ENCODE measurements around the gene PCBP4. TPM values are rescaled to one million over a fixed set of nuclear protein-coding genes. Genes with fewer than 3 reads are reported as not detected.

The PCBP4 gene
- total and polyA plus RNA-seq, 9 donors, result 48.0 to 91.3 (median 71.4) TPM

GRCh38 chr3:51963951-51964451, 3.3 kb downstream of the PCBP4 start:
- H3K4me1 ChIP-seq (ENCODE audit: control insufficient read depth, insufficient read depth, low read length), result peaks cover 68% of the 10 kb centered on the region

GRCh38 chr3:51962854-51963530, 4.3 kb downstream of the PCBP4 start:
- Histone ChIP-seq H3K9me3 (replicated peaks; ENCODE audit: control insufficient read depth, low read depth, low read length) (no peaks in the 10 kb centered on the region), H3K4me3 (ENCODE audit: low read length) (no peak overlapping the region), H3K4me1 (ENCODE audit: control insufficient read depth, insufficient read depth, low read length) (peaks cover 58% of the 10 kb centered on the region), H3K27ac (ENCODE audit: low read length) (peak overlapping the region; percentile 4), H3K27me3 (ENCODE audit: control insufficient read depth, insufficient read depth, low read length) (no peaks in the 10 kb centered on the region), H3K36me3 (ENCODE audit: control insufficient read depth, insufficient read depth, low read length) (peaks cover 36% of the 10 kb centered on the region)
- 39% methylated on average over 4 of the region's 6 CpGs for WGBS (ENCODE audit: insufficient coverage)
- peak; percentile 77 for DNase-seq

More at GRCh38 chr3:51963951-51964451, 3.3 kb downstream of the PCBP4 start:
- H3K36me3 ChIP-seq (ENCODE audit: control insufficient read depth, insufficient read depth, low read length), result peaks cover 25% of the 10 kb centered on the region
- no peak overlapping the region for H3K4me3 ChIP-seq (ENCODE audit: low read length)
- DNase-seq, result peak; percentile 86
- WGBS (ENCODE audit: insufficient coverage), result 43% methylated on average over 7 of the region's 12 CpGs
- H3K27ac ChIP-seq (ENCODE audit: low read length), result peak overlapping the region; percentile 60
- no peaks in the 10 kb centered on the region for H3K9me3 ChIP-seq (replicated peaks; ENCODE audit: control insufficient read depth, low read depth, low read length)
- H3K27me3 ChIP-seq (ENCODE audit: control insufficient read depth, insufficient read depth, low read length), result no peaks in the 10 kb centered on the region

GRCh38 chr3:51961602-51962569, 5.4 kb downstream of the PCBP4 start:
- H3K27me3 ChIP-seq (ENCODE audit: control insufficient read depth, insufficient read depth, low read length), result no peaks in the 10 kb centered on the region
- peaks cover 58% of the 10 kb centered on the region for H3K4me1 ChIP-seq (ENCODE audit: control insufficient read depth, insufficient read depth, low read length)
- no peak overlapping the region for H3K27ac ChIP-seq (ENCODE audit: low read length)
- H3K4me3 ChIP-seq (ENCODE audit: low read length), result no peak overlapping the region
- no peaks in the 10 kb centered on the region for H3K9me3 ChIP-seq (replicated peaks; ENCODE audit: control insufficient read depth, low read depth, low read length)
- 45% methylated on average over 3 of the region's 9 CpGs for WGBS (ENCODE audit: insufficient coverage)
- peaks cover 45% of the 10 kb centered on the region for H3K36me3 ChIP-seq (ENCODE audit: control insufficient read depth, insufficient read depth, low read length)
- no peak for DNase-seq

GRCh38 chr3:51961011-51961410, 6.2 kb downstream of the PCBP4 start:
- WGBS (ENCODE audit: insufficient coverage), result 87% methylated on average over 18 of the region's 18 CpGs
- no peak overlapping the region for H3K27ac ChIP-seq (ENCODE audit: low read length)

GRCh38 chr3:51960386-51960785, 6.9 kb downstream of the PCBP4 start:
- H3K4me1 ChIP-seq (ENCODE audit: control insufficient read depth, insufficient read depth, low read length), result peaks cover 55% of the 10 kb centered on the region
- H3K4me3 ChIP-seq (ENCODE audit: low read length), result no peak overlapping the region
- no peak for DNase-seq
- peaks cover 2% of the 10 kb centered on the region for H3K27me3 ChIP-seq (ENCODE audit: control insufficient read depth, insufficient read depth, low read length)
- H3K36me3 ChIP-seq (ENCODE audit: control insufficient read depth, insufficient read depth, low read length), result peaks cover 45% of the 10 kb centered on the region
- H3K27ac ChIP-seq (ENCODE audit: low read length), result no peak overlapping the region
- WGBS (ENCODE audit: insufficient coverage), result 81% methylated on average over 6 of the region's 10 CpGs
- no peaks in the 10 kb centered on the region for H3K9me3 ChIP-seq (replicated peaks; ENCODE audit: control insufficient read depth, low read depth, low read length)

More at GRCh38 chr3:51961011-51961410, 6.2 kb downstream of the PCBP4 start:
- Histone ChIP-seq H3K9me3 (replicated peaks; ENCODE audit: control insufficient read depth, low read depth, low read length) (no peaks in the 10 kb centered on the region), H3K4me1 (ENCODE audit: control insufficient read depth, insufficient read depth, low read length) (peaks cover 58% of the 10 kb centered on the region), H3K36me3 (ENCODE audit: control insufficient read depth, insufficient read depth, low read length) (peaks cover 45% of the 10 kb centered on the region), H3K27me3 (ENCODE audit: control insufficient read depth, insufficient read depth, low read length) (no peaks in the 10 kb centered on the region), H3K4me3 (ENCODE audit: low read length) (no peak overlapping the region)
- DNase-seq, result no peak

GRCh38 chr3:51959651-51960050, 7.6 kb downstream of the PCBP4 start:
- no peak overlapping the region for H3K4me3 ChIP-seq (ENCODE audit: low read length)
- H3K36me3 ChIP-seq (ENCODE audit: control insufficient read depth, insufficient read depth, low read length), result peaks cover 43% of the 10 kb centered on the region
- no peak for DNase-seq
- 100% methylated on average over 7 of the region's 7 CpGs for WGBS (ENCODE audit: insufficient coverage)
- no peak overlapping the region for H3K27ac ChIP-seq (ENCODE audit: low read length)
- peaks cover 54% of the 10 kb centered on the region for H3K4me1 ChIP-seq (ENCODE audit: control insufficient read depth, insufficient read depth, low read length)
- H3K27me3 ChIP-seq (ENCODE audit: control insufficient read depth, insufficient read depth, low read length), result peaks cover 9% of the 10 kb centered on the region
- no peaks in the 10 kb centered on the region for H3K9me3 ChIP-seq (replicated peaks; ENCODE audit: control insufficient read depth, low read depth, low read length)

GRCh38 chr3:51958603-51959521, 8.4 kb downstream of the PCBP4 start:
- H3K4me3 ChIP-seq (ENCODE audit: low read length), result no peak overlapping the region
- no peak for DNase-seq
- H3K27me3 ChIP-seq (ENCODE audit: control insufficient read depth, insufficient read depth, low read length), result peaks cover 13% of the 10 kb centered on the region
- 95% methylated on average over 15 of the region's 20 CpGs for WGBS (ENCODE audit: insufficient coverage)
- H3K4me1 ChIP-seq (ENCODE audit: control insufficient read depth, insufficient read depth, low read length), result peaks cover 47% of the 10 kb centered on the region
- H3K36me3 ChIP-seq (ENCODE audit: control insufficient read depth, insufficient read depth, low read length), result peaks cover 43% of the 10 kb centered on the region
- no peaks in the 10 kb centered on the region for H3K9me3 ChIP-seq (replicated peaks; ENCODE audit: control insufficient read depth, low read depth, low read length)
- no peak overlapping the region for H3K27ac ChIP-seq (ENCODE audit: low read length)

- H3K4me3 ChIP-seq (ENCODE audit: low read length), result no peak overlapping the region
- peaks cover 43% of the 10 kb centered on the region for H3K36me3 ChIP-seq (ENCODE audit: control insufficient read depth, insufficient read depth, low read length)
- H3K9me3 ChIP-seq (replicated peaks; ENCODE audit: control insufficient read depth, low read depth, low read length), result no peaks in the 10 kb centered on the region
- H3K27me3 ChIP-seq (ENCODE audit: control insufficient read depth, insufficient read depth, low read length), result peaks cover 14% of the 10 kb centered on the region
- H3K27ac ChIP-seq (ENCODE audit: low read length), result no peak overlapping the region
- DNase-seq, result no peak
- WGBS (ENCODE audit: insufficient coverage), result 96% methylated on average over 9 of the region's 15 CpGs
- peaks cover 35% of the 10 kb centered on the region for H3K4me1 ChIP-seq (ENCODE audit: control insufficient read depth, insufficient read depth, low read length)
Measured at GRCh38 chr3:51957520-51958205, 9.6 kb downstream of the PCBP4 start.

All from muscle of leg (tissue), 11 donors.